ENCODE data around the gene ASAP3. TPM values are rescaled to one million over a fixed set of nuclear protein-coding genes. Genes with fewer than 3 reads are reported as not detected.

ASAP3 gene
- total RNA-seq, 4 donors from 2014 or later, result 69.3 to 75.7 (median 73.6) TPM

DNA sequence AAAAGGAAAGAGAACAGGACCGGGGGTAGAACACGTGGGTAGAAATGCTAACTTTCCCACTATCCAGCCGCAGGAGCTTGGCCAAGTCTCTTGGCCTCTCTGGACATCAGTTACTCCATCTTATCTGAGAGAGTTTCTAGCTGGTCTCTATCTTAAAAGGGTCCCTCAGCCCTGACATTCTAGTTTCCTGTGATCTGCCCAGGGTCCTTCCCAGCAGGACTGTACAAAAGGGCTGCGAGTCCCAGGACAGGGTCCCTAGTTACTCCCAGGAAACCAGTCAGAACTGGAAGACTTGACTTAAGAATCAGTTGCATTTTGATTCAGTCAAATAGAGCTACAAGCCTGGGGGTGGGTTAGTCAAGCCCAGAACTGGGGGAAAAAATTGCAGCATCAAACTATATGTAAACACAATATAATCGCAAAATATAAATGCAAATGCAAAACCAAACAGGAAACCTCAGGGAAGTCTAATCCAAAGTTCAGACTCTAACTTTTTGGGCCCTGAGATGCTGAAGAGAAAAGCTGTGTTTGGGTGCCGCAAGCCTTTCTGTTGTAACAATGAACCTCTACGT is 2.9 kb downstream of the ASAP3 start:
- TF ChIP-seq, protein P1, sequence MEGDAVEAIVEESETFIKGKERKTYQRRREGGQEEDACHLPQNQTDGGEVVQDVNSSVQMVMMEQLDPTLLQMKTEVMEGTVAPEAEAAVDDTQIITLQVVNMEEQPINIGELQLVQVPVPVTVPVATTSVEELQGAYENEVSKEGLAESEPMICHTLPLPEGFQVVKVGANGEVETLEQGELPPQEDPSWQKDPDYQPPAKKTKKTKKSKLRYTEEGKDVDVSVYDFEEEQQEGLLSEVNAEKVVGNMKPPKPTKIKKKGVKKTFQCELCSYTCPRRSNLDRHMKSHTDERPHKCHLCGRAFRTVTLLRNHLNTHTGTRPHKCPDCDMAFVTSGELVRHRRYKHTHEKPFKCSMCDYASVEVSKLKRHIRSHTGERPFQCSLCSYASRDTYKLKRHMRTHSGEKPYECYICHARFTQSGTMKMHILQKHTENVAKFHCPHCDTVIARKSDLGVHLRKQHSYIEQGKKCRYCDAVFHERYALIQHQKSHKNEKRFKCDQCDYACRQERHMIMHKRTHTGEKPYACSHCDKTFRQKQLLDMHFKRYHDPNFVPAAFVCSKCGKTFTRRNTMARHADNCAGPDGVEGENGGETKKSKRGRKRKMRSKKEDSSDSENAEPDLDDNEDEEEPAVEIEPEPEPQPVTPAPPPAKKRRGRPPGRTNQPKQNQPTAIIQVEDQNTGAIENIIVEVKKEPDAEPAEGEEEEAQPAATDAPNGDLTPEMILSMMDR (IDR thresholded peaks at IDR 0.05), result no peak
- no peak for TF ChIP-seq POLR2A (IDR thresholded peaks at IDR 0.05)
- Histone ChIP-seq H3K27me3 (no peaks in the 10 kb centered on the region), H3K27ac (peak overlapping the region in 2 of 3 donors; percentile 21 to 85), H3K9me3 (no peaks in the 10 kb centered on the region), H3K4me1 (peaks cover 29 to 53% of the 10 kb centered on the region in 2 donors), H3K4me3 (replicated peaks in 1 of 3) (no peak overlapping the region), H3K36me3 (no peaks in the 10 kb centered on the region)
- WGBS, 2 donors, result 82 to 95% methylated on average over 7 of the region's 7 CpGs
- intact Hi-C loops (cut with DNase I), result no loop called here
- no peak for DNase-seq

- TF ChIP-seq, protein P1 (IDR thresholded peaks at IDR 0.05), result no peak
- no peak for TF ChIP-seq POLR2A (IDR thresholded peaks at IDR 0.05)
- Histone ChIP-seq H3K27me3 (no peaks in the 10 kb centered on the region), H3K36me3 (no peaks in the 10 kb centered on the region), H3K27ac (peak overlapping the region in 2 of 3 donors; percentile 79 to 85), H3K4me1 (peaks cover 31 to 54% of the 10 kb centered on the region in 2 donors), H3K9me3 (no peaks in the 10 kb centered on the region), H3K4me3 (replicated peaks in 1 of 3) (no peak overlapping the region)
- intact Hi-C loops (cut with DNase I), result no loop called here
- WGBS, 2 donors, result 86 to 88% methylated on average over 4 of the region's 4 CpGs
- no peak for DNase-seq
Measured at GRCh38 chr1:23480187-23481025, 3.6 kb downstream of the ASAP3 start.

- H3K27me3 ChIP-seq, result no peaks in the 10 kb centered on the region
- intact Hi-C loops (cut with DNase I), result no loop called here
- H3K4me1 ChIP-seq, result peaks cover 31 to 54% of the 10 kb centered on the region in 2 donors
Measured at GRCh38 chr1:23479666-23479941, 4.4 kb downstream of the ASAP3 start.

GRCh38 chr1:23478896-23479665 is 4.9 kb downstream of the ASAP3 start:
- Histone ChIP-seq H3K4me1 (peaks cover 31 to 57% of the 10 kb centered on the region in 2 donors), H3K27ac (peak overlapping the region; percentile 79 to 85 (median 80)), H3K27me3 (no peaks in the 10 kb centered on the region), H3K36me3 (no peaks in the 10 kb centered on the region), H3K4me3 (replicated peaks in 1 of 3) (no peak overlapping the region), H3K9me3 (no peaks in the 10 kb centered on the region)
- DNase-seq, result peak; percentile 94 to 96
- intact Hi-C loops (cut with DNase I), result no loop called here
- 22 to 28% methylated on average over 8 to 9 of the region's 9 CpGs for WGBS, 2 donors
- TF ChIP-seq, protein P1 (IDR thresholded peaks at IDR 0.05), result no peak
- peak in 1 of 2 donors; percentile 88 for TF ChIP-seq POLR2A (IDR thresholded peaks at IDR 0.05)

More at GRCh38 chr1:23479666-23479941, 4.4 kb downstream of the ASAP3 start:
- WGBS, 2 donors, result 87 to 92% methylated on average over 2 of the region's 2 CpGs
- no peaks in the 10 kb centered on the region for H3K36me3 ChIP-seq
- TF ChIP-seq POLR2A (IDR thresholded peaks at IDR 0.05), result no peak
- H3K9me3 ChIP-seq, result no peaks in the 10 kb centered on the region
- no peak for DNase-seq
- H3K27ac ChIP-seq, result peak overlapping the region; percentile 79 to 85 (median 80)
- no peak overlapping the region for H3K4me3 ChIP-seq (replicated peaks in 1 of 3)

GRCh38 chr1:23477359-23478144 is 6.4 kb downstream of the ASAP3 start:
- H3K4me3 ChIP-seq (replicated peaks in 1 of 3), result no peak overlapping the region
- peaks cover 25 to 60% of the 10 kb centered on the region in 2 donors for H3K4me1 ChIP-seq
- peak overlapping the region in 1 of 3 donors; percentile 79 for H3K27ac ChIP-seq
- intact Hi-C loops (cut with DNase I), result no loop called here
- TF ChIP-seq, protein P1 (IDR thresholded peaks at IDR 0.05), result no peak
- TF ChIP-seq POLR2A (IDR thresholded peaks at IDR 0.05), result no peak
- WGBS, 2 donors, result 91 to 94% methylated on average over 9 to 10 of the region's 10 CpGs
- H3K36me3 ChIP-seq, result no peaks in the 10 kb centered on the region
- H3K9me3 ChIP-seq, result no peaks in the 10 kb centered on the region
- H3K27me3 ChIP-seq, result no peaks in the 10 kb centered on the region
- no peak for DNase-seq

Data from thyroid gland (tissue), 4 donors.